ENCODE results near the gene ISG15.

DNA sequence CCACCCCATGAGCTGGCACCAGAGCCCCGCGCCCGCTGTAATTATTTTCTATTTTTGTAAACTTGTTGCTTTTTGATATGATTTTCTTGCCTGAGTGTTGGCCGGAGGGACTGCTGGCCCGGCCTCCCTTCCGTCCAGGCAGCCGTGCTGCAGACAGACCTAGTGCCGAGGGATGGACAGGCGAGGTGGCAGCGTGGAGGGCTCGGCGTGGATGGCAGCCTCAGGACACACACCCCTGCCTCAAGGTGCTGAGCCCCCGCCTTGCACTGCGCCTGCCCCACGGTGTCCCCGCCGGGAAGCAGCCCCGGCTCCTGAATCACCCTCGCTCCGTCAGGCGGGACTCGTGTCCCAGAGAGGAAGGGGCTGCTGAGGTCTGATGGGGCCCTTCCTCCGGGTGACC lies 41.7 kb downstream of the ISG15 start:
- TF ChIP-seq, protein P1, sequence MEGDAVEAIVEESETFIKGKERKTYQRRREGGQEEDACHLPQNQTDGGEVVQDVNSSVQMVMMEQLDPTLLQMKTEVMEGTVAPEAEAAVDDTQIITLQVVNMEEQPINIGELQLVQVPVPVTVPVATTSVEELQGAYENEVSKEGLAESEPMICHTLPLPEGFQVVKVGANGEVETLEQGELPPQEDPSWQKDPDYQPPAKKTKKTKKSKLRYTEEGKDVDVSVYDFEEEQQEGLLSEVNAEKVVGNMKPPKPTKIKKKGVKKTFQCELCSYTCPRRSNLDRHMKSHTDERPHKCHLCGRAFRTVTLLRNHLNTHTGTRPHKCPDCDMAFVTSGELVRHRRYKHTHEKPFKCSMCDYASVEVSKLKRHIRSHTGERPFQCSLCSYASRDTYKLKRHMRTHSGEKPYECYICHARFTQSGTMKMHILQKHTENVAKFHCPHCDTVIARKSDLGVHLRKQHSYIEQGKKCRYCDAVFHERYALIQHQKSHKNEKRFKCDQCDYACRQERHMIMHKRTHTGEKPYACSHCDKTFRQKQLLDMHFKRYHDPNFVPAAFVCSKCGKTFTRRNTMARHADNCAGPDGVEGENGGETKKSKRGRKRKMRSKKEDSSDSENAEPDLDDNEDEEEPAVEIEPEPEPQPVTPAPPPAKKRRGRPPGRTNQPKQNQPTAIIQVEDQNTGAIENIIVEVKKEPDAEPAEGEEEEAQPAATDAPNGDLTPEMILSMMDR (IDR thresholded peaks at IDR 0.05; ENCODE audit: insufficient read depth, low read length, poor library complexity, severe bottlenecking) = no peak
- no peak for TF ChIP-seq EZH2phosphoT487 (conservative IDR thresholded peaks at IDR 0.05; ENCODE audit: low read length)

All from SU-DHL-6 (cell line).